GM12801 (cell line): ENCODE data around the gene ADCY2.

Experiments
- CTCF ChIP-seq: IDR thresholded peaks from one replicate; pipeline ENCODE4 v1.5.1; 2011; ENCODE audit warnings: control low read depth; ENCODE audit not compliant: insufficient read length; ENCODE audit errors: extremely low read depth

Gene ADCY2

GRCh38 chr5:7678030-7678429 lies 282.1 kb downstream of the ADCY2 start:
- no peak for TF ChIP-seq CTCF

DNA sequence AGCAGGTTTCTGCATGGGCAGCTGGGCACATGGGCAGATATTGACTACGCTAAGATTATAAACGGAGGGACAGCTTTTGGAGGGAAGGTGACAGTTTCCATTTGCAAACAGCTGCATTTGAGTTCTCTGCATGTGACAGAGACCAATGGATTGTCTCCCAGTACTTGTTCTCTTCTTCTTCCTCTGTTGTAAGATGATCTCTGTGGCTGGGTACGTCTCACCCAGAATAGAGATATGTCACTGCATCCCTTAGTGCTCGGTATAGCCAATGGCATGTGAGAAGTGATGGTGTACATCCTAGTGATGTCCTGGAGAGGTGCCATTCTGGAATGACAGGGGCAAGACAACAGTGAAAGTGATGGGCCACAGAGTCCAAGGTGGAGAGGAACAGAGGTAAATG lies 283.7 kb downstream of the ADCY2 start:
- no peak for TF ChIP-seq CTCF

GRCh38 chr5:7680260-7680659 lies 284.3 kb downstream of the ADCY2 start:
- no peak for TF ChIP-seq CTCF

- TF ChIP-seq CTCF, result no peak
These were observed 286.4 kb downstream of the ADCY2 start for GRCh38 chr5:7682379-7682778.

GRCh38 chr5:7683753-7684152 lies 287.8 kb downstream of the ADCY2 start:
- no peak for TF ChIP-seq CTCF

DNA sequence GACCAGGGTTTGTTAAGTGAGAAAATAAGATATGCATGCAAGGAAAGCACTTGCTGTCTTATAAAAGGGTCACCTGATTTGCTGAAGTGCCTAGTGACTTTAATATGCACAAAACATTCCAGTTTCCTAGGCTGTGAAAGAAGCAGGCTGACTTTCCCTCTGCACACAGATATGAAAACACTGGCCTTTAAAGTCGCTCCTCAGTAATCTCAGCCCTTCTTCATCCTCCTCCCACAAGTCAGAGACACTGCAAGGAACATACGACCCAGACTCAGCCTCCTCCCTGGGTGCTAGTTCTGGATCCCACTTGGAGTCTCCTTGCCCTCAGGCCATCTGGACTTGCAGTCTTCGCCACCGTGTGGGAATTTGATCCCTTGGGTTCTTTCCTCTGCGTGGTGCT lies 288.9 kb downstream of the ADCY2 start:
- TF ChIP-seq CTCF, result no peak

DNA sequence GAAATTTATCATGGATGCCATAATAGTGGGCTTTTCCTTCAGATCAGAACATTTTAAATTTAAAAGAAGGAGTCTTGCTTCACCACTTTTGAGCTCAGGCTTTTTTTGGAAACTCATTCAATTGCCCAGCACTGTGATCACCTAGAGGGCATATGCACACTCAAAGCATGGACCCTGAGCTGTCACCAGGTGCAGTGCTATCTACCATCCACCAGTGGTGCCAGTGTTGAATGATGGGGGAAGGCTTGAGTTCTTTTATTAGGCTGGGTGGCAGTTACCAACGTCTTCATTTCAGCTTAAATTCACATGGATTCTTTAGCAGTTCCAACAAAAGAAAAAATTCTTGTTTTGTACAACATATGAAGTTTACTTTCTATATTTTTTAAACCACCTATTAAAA lies 290.9 kb downstream of the ADCY2 start:
- TF ChIP-seq CTCF, result no peak

DNA sequence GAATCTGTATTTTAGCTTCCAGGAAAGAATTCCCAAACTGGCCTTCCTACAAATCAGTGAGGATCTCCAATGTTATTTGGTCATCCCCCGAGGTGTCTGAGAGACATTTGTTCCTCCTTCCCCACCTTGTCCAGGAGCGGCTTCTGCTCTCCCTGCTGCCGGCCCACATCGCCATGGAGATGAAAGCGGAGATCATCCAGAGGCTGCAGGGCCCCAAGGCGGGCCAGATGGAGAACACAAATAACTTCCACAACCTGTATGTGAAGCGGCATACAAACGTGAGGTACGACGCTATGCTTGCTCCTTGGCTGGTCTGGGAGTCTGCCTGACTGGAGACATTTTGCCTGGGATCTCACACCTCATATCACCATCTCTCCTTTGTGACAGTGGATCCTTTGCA lies 294.6 kb downstream of the ADCY2 start:
- TF ChIP-seq CTCF, result no peak
